Sigmoid colon (tissue), 4 donors: ENCODE results near the gene TUBB1.

Source experiments
- EP300 ChIP-seq, 4 donors: sonication (generic); formaldehyde crosslinking; IDR thresholded peaks; one replicate each; pipeline ENCODE4 v1.6.1; 2017; ENCODE audit warnings: antibody characterized with exemption in 4 of 4
- POLR2A ChIP-seq, 2 donors: fragments of 450-650 bp; IDR thresholded peaks; one replicate each; pipeline ENCODE4 v1.6.1; 2016; ENCODE audit warnings: antibody characterized with exemption in 2 of 2, mild to moderate bottlenecking in 2 of 2, moderate library complexity in 2 of 2
- TF ChIP-seq, protein P1 (sequence below), 4 experiments: fragments of 450-650 bp in 3 of 4; fragments of 200-600 bp in 1 of 4; IDR thresholded peaks; one replicate each; pipeline ENCODE4 v1.5.1; 2016 to 2019; ENCODE audit warnings: antibody characterized with exemption in 4 of 4, mild to moderate bottlenecking in 3 of 4, moderate library complexity in 2 of 4

- TF ChIP-seq, protein P1, sequence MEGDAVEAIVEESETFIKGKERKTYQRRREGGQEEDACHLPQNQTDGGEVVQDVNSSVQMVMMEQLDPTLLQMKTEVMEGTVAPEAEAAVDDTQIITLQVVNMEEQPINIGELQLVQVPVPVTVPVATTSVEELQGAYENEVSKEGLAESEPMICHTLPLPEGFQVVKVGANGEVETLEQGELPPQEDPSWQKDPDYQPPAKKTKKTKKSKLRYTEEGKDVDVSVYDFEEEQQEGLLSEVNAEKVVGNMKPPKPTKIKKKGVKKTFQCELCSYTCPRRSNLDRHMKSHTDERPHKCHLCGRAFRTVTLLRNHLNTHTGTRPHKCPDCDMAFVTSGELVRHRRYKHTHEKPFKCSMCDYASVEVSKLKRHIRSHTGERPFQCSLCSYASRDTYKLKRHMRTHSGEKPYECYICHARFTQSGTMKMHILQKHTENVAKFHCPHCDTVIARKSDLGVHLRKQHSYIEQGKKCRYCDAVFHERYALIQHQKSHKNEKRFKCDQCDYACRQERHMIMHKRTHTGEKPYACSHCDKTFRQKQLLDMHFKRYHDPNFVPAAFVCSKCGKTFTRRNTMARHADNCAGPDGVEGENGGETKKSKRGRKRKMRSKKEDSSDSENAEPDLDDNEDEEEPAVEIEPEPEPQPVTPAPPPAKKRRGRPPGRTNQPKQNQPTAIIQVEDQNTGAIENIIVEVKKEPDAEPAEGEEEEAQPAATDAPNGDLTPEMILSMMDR (IDR thresholded peaks at IDR 0.05) = no peak
- no peak for TF ChIP-seq EP300 (IDR thresholded peaks at IDR 0.05)
- no peak for TF ChIP-seq POLR2A (IDR thresholded peaks at IDR 0.05)
Measured at GRCh38 chr20:59073582-59073981, 54.4 kb downstream of the TUBB1 start.
